Transverse colon (tissue), 4 donors: ENCODE results near the gene ASB10. TPM values are rescaled to one million over a fixed set of nuclear protein-coding genes. Genes with fewer than 3 reads are reported as not detected.

Source experiments
- DNase-seq: peaks from one replicate; pipeline ENCODE4 v3.0.0-alpha.2; 2019
- H3K27ac ChIP-seq, 4 donors: fragments of 200-600 bp; sonication (generic); 2 replicates each; pipeline ENCODE4 v1.5.1; 2016 to 2018; ENCODE audit warnings: inconsistent platforms in 4 of 4
- H3K27me3 ChIP-seq: fragments of 200-600 bp; sonication (generic); 2 replicates; pipeline ENCODE4 v1.5.1; 2017; ENCODE audit warnings: inconsistent platforms
- H3K36me3 ChIP-seq, 4 donors: fragments of 200-600 bp; sonication (generic); 2 replicates each; pipeline ENCODE4 v1.5.1; 2017 to 2019; ENCODE audit warnings: inconsistent platforms in 4 of 4
- H3K4me1 ChIP-seq, 4 donors: fragments of 200-600 bp; sonication (generic); 2 replicates each; pipeline ENCODE4 v1.5.1; 2017 to 2020; ENCODE audit warnings: inconsistent platforms in 4 of 4
- H3K4me3 ChIP-seq, 4 donors: fragments of 200-600 bp; sonication (generic); 1 replicate in 1 of 4; 2 replicates in 3 of 4; pipeline versions ENCODE4 v1.5.1 to v1.6.1; 2017 to 2019; ENCODE audit warnings: inconsistent platforms in 4 of 4
- H3K9me3 ChIP-seq, 2 donors: fragments of 200-600 bp; sonication (generic); 2 replicates each; pipeline ENCODE4 v1.5.1; 2017 to 2019; ENCODE audit warnings: inconsistent platforms in 2 of 2
- EP300 ChIP-seq: sonication (generic); formaldehyde crosslinking; IDR thresholded peaks from one replicate; pipeline ENCODE4 v1.6.1; 2017; ENCODE audit warnings: antibody characterized with exemption, low read depth
- POLR2A ChIP-seq: fragments of 450-650 bp; IDR thresholded peaks from one replicate; pipeline ENCODE4 v1.6.1; 2016; ENCODE audit warnings: antibody characterized with exemption, mild to moderate bottlenecking, moderate library complexity
- POLR2AphosphoS5 ChIP-seq, 3 donors: sonication (generic); formaldehyde crosslinking; IDR thresholded peaks; one replicate each; pipeline ENCODE4 v1.6.1; 2016; ENCODE audit warnings: antibody characterized with exemption in 3 of 3
- WGBS, 2 donors: methylation state at CpG; one replicate each; pipeline ENCODE4 v1.1.5; 2018; ENCODE audit warnings: low coverage in 1 of 2; 5-methylcytosine and 5-hydroxymethylcytosine counted together
- in situ Hi-C, 4 donors: fragments of 200-750 bp; cut with MboI; loops; one replicate each; pipeline versions ENCODE4 v1.15.0 to v1.15.1; 2017; ENCODE audit warnings: low sequenced_read_pairs in 3 of 4, low pct_ligation_motif_present in 1 of 4, low pct_unique_long_range_greater_than_20kb in 1 of 4
- intact Hi-C: fragments of 100-400 bp; cut with DNase I; formaldehyde crosslinking; loops from one replicate; pipeline ENCODE4 v1.15.1; 2023; ENCODE audit warnings: low total_unique reads
- total RNA-seq, 4 donors: library from RNA; depleted of rRNA; stranded (reverse); fragments of >200 nt; gene quantifications; one replicate each; pipeline ENCODE4 v1.1.0, GENCODE V29; 2016
- TF ChIP-seq, protein P1 (sequence below), 5 experiments: fragments of 200-600 bp in 3 of 5; fragments of 450-650 bp in 2 of 5; sonication (generic) in 3 of 5; IDR thresholded peaks; 1 replicate in 2 of 5; 2 replicates in 3 of 5; pipeline ENCODE4 v1.5.1; 2016 to 2017; ENCODE audit warnings: antibody characterized with exemption in 5 of 5, inconsistent platforms in 3 of 5, mild to moderate bottlenecking in 2 of 5, moderate library complexity in 1 of 5

ASB10 gene
- total RNA-seq, 4 donors from 2014 or later = not detected

DNA sequence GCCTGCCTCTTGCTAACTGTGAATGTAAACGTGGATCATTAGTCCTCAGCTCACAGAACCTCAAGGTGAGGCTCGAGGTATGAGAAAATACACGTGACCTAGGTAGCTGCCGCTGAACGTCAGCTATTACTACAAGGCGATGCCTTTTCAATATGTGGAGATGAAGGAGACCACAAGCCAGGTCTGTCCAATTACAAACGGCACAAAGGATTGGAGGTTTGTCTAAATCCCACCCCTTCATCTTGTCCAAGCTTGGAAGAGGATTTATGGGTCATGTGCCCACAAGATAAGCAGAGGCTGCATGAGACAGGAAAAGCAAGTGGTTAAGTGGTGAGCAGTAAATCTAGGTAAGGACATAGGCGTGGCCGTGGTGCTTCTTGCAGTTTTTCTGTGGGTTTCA, 19.9 kb upstream of the ASB10 start:
- intact Hi-C loops = no loop called here
- H3K36me3 ChIP-seq = no peaks in the 10 kb centered on the region
- WGBS, 2 donors = 0 to 47% methylated on average over 2 to 9 of the region's 9 CpGs
- DNase-seq = no peak
- H3K4me1 ChIP-seq = no peaks in the 10 kb centered on the region
- TF ChIP-seq EP300 (no peak), POLR2A (no peak)
- peaks cover 30% of the 10 kb centered on the region for H3K27me3 ChIP-seq
- no peak overlapping the region for H3K4me3 ChIP-seq
- no peak overlapping the region for H3K27ac ChIP-seq
- no peaks in the 10 kb centered on the region for H3K9me3 ChIP-seq
- in situ Hi-C loops = no loop called here

- no peak overlapping the region for H3K27ac ChIP-seq
- H3K4me3 ChIP-seq = no peak overlapping the region
- H3K9me3 ChIP-seq = no peaks in the 10 kb centered on the region
- no peak for TF ChIP-seq EP300
- TF ChIP-seq, protein P1, sequence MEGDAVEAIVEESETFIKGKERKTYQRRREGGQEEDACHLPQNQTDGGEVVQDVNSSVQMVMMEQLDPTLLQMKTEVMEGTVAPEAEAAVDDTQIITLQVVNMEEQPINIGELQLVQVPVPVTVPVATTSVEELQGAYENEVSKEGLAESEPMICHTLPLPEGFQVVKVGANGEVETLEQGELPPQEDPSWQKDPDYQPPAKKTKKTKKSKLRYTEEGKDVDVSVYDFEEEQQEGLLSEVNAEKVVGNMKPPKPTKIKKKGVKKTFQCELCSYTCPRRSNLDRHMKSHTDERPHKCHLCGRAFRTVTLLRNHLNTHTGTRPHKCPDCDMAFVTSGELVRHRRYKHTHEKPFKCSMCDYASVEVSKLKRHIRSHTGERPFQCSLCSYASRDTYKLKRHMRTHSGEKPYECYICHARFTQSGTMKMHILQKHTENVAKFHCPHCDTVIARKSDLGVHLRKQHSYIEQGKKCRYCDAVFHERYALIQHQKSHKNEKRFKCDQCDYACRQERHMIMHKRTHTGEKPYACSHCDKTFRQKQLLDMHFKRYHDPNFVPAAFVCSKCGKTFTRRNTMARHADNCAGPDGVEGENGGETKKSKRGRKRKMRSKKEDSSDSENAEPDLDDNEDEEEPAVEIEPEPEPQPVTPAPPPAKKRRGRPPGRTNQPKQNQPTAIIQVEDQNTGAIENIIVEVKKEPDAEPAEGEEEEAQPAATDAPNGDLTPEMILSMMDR (IDR thresholded peaks at IDR 0.05) = no peak
- TF ChIP-seq POLR2A = no peak
- no peak for TF ChIP-seq POLR2AphosphoS5 (IDR thresholded peaks at IDR 0.05)
- no peaks in the 10 kb centered on the region for H3K36me3 ChIP-seq
- DNase-seq = no peak
- in situ Hi-C loops (no loop called here), intact Hi-C loops (no loop called here)
- H3K4me1 ChIP-seq = no peaks in the 10 kb centered on the region
- WGBS, 2 donors = 69 to 83% methylated on average over 1 to 6 of the region's 6 CpGs
- peaks cover 30% of the 10 kb centered on the region for H3K27me3 ChIP-seq
These were observed 18.7 kb upstream of the ASB10 start for GRCh38 chr7:151205730-151206129.

DNA sequence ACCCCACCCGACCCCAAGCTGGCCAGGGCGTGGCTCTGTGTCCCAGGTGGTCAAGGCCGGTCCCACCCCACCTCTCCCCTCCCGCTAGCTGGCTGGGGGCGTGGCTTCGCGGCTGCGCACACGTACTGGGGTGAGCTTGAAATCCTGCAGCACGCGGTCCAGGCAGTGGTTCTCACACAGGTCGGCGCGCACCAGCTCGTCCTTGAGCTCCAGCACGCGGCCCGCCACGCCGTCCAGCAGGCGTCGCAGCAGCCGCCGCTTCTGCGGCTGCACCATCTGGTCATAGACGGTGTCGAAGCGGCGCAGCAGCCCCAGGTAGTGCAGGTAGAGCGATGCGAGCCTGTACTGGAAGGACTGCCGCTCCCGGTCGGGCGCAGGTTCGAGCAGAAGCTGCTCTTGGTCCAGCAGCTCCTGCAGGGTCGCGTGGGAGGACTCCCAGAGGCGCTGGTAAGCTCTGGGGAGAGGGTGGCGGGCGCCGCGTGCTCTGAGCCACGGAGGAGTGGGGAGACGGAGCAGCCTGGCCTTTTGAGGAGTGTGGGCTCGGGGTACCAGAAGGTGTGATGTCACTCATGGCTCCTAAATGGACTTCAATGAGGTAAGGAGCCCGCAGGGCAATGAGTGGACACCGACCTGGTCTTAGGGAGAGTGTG, 17.5 kb upstream of the ASB10 start:
- no peak for DNase-seq
- Histone ChIP-seq H3K4me3 (no peak overlapping the region), H3K9me3 (no peaks in the 10 kb centered on the region), H3K27me3 (peaks cover 30% of the 10 kb centered on the region), H3K36me3 (no peaks in the 10 kb centered on the region), H3K27ac (no peak overlapping the region), H3K4me1 (peaks cover 0 to 1% (median 0%) of the 10 kb centered on the region in 4 donors)
- no peak for TF ChIP-seq POLR2AphosphoS5 (IDR thresholded peaks at IDR 0.05)
- TF ChIP-seq EP300 = no peak
- TF ChIP-seq, protein P1 (IDR thresholded peaks at IDR 0.05) = peak in 1 of 5 experiments; percentile 18
- no peak for TF ChIP-seq POLR2A
- in situ Hi-C loops = no loop called here
- WGBS, 2 donors = 73 to 90% methylated on average over 2 to 42 of the region's 48 CpGs
- intact Hi-C loops = no loop called here

GRCh38 chr7:151202836-151203235, 15.8 kb upstream of the ASB10 start:
- H3K36me3 ChIP-seq = no peaks in the 10 kb centered on the region
- H3K9me3 ChIP-seq = no peaks in the 10 kb centered on the region
- H3K27me3 ChIP-seq = peaks cover 30% of the 10 kb centered on the region
- 95% methylated on average over 9 of the region's 9 CpGs; no CpG with 5 or more reads in 1 of the 2 donors for WGBS, 2 donors
- intact Hi-C loops (no loop called here), in situ Hi-C loops (no loop called here)
- peaks cover 0 to 4% (median 0%) of the 10 kb centered on the region in 4 donors for H3K4me1 ChIP-seq
- H3K4me3 ChIP-seq = no peak overlapping the region
- no peak for TF ChIP-seq EP300
- H3K27ac ChIP-seq = no peak overlapping the region
- no peak for DNase-seq

DNA sequence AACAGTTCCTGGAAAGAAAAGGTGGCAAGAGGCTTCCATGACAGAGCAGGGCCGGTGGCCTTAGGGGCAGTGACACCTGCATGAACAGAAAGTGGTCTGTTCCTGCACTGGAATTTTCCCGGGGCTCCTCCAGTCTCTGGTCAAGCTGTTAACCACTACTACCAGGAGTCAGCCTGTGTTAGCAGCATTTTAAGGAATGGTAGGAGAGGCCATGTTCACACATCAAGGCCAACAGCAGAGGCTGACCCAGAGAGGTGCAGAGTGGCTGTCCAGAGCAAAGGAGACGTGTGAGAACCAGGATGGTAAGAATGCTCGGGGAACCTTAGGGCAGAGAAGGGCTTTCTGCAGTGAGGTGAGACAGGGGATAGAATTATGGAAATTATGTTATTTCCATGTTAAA, 14.7 kb upstream of the ASB10 start:
- 78% methylated on average over 4 of the region's 4 CpGs; no CpG with 5 or more reads in 1 of the 2 donors for WGBS, 2 donors
- Histone ChIP-seq H3K4me3 (no peak overlapping the region), H3K36me3 (no peaks in the 10 kb centered on the region), H3K9me3 (no peaks in the 10 kb centered on the region), H3K27me3 (peaks cover 25% of the 10 kb centered on the region), H3K27ac (no peak overlapping the region), H3K4me1 (peaks cover 0 to 4% (median 0%) of the 10 kb centered on the region in 4 donors)
- intact Hi-C loops (no loop called here), in situ Hi-C loops (no loop called here)
- no peak for DNase-seq
- TF ChIP-seq, protein P1 (IDR thresholded peaks at IDR 0.05) = no peak
- no peak for TF ChIP-seq POLR2AphosphoS5 (IDR thresholded peaks at IDR 0.05)
- no peak for TF ChIP-seq POLR2A
- no peak for TF ChIP-seq EP300
